ENCODE results near the gene GAS6.

The GAS6 gene

GRCh38 chr13:113822266-113822665, 41.6 kb downstream of the GAS6 start:
- H3K27ac Mint-ChIP-seq = no peak overlapping the region
- no peaks in the 10 kb centered on the region for H3K27me3 Mint-ChIP-seq (ENCODE audit: low read depth)
- H3K4me1 Mint-ChIP-seq (ENCODE audit: low read depth) = peaks cover 2% of the 10 kb centered on the region
- H3K4me3 Mint-ChIP-seq = no peak overlapping the region
- H3K9me3 Mint-ChIP-seq = no peaks in the 10 kb centered on the region
- H3K36me3 Mint-ChIP-seq (ENCODE audit: low read depth) = no peaks in the 10 kb centered on the region

- Mint-ChIP-seq H3K4me3 (no peak overlapping the region), H3K4me1 (ENCODE audit: low read depth) (peaks cover 4% of the 10 kb centered on the region), H3K9me3 (no peaks in the 10 kb centered on the region), H3K27ac (no peak overlapping the region), H3K36me3 (ENCODE audit: low read depth) (peaks cover 1% of the 10 kb centered on the region), H3K27me3 (ENCODE audit: low read depth) (no peaks in the 10 kb centered on the region)
Measured at GRCh38 chr13:113821847-113822246, 42.0 kb downstream of the GAS6 start.

GRCh38 chr13:113820813-113821651, 42.8 kb downstream of the GAS6 start:
- Mint-ChIP-seq H3K27ac (no peak overlapping the region), H3K4me3 (no peak overlapping the region), H3K36me3 (ENCODE audit: low read depth) (peaks cover 6% of the 10 kb centered on the region)

DNA sequence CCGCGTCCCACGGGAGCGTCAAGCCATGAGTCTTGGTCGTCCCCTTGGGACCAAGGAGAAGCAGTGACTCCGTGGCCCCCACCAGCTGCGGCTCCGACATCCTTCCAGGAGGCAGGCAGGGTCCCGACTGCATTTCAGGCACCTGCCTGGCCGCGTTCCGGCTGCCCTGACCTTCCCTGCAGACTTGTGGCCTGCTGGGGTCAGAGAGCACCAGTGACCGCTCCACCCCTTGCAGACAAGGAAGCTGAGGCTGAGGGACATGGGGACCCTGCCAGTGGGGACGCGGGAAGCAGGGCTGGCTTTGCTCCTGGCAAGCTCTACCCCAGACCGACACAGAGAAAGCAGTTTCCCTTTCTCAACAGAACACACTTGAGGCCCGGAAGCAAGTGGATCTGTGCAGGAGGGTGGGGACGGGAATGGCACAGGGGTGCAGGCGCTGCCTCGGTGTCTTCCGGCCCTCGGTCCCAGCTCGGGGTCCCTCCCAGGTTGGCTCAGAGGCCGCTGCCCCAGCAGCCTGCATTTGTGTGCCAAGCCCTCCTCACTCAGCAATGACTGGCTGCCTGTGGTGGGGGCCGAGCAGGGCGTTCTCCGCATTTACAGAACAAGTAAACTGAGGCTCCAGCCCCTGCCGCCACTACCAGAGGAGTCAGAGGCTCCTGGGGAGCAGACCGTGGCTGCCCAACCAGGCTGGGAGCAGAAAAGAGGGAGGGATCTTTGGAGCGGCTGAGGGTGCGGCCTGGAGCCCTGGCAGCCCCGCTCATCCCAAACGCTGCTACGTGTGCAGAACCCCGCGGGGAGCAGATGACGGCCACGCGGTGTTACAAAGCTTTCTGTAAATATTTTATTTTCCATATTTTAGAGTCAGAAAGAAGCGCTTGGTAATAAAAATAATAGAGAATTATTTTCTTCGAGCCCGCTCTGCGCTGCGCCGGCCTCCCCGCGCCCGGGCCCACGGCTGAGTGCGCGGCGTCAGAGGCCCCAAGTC, 43.9 kb downstream of the GAS6 start:
- H3K4me1 Mint-ChIP-seq (ENCODE audit: low read depth) = peaks cover 16% of the 10 kb centered on the region
- H3K36me3 Mint-ChIP-seq (ENCODE audit: low read depth) = peaks cover 13% of the 10 kb centered on the region
- H3K27ac Mint-ChIP-seq = no peak overlapping the region
- H3K9me3 Mint-ChIP-seq = no peaks in the 10 kb centered on the region
- H3K27me3 Mint-ChIP-seq (ENCODE audit: low read depth) = no peaks in the 10 kb centered on the region
- no peak overlapping the region for H3K4me3 Mint-ChIP-seq

More at GRCh38 chr13:113820813-113821651, 42.8 kb downstream of the GAS6 start:
- Mint-ChIP-seq H3K4me1 (ENCODE audit: low read depth) (peaks cover 9% of the 10 kb centered on the region), H3K27me3 (ENCODE audit: low read depth) (no peaks in the 10 kb centered on the region), H3K9me3 (no peaks in the 10 kb centered on the region)

- no peak overlapping the region for H3K27ac Mint-ChIP-seq
- no peaks in the 10 kb centered on the region for H3K27me3 Mint-ChIP-seq (ENCODE audit: low read depth)
- H3K4me1 Mint-ChIP-seq (ENCODE audit: low read depth) = peaks cover 16% of the 10 kb centered on the region
- H3K4me3 Mint-ChIP-seq = no peak overlapping the region
- peaks cover 13% of the 10 kb centered on the region for H3K36me3 Mint-ChIP-seq (ENCODE audit: low read depth)
- no peaks in the 10 kb centered on the region for H3K9me3 Mint-ChIP-seq
Measured at GRCh38 chr13:113819341-113819730, 44.5 kb downstream of the GAS6 start.

DNA sequence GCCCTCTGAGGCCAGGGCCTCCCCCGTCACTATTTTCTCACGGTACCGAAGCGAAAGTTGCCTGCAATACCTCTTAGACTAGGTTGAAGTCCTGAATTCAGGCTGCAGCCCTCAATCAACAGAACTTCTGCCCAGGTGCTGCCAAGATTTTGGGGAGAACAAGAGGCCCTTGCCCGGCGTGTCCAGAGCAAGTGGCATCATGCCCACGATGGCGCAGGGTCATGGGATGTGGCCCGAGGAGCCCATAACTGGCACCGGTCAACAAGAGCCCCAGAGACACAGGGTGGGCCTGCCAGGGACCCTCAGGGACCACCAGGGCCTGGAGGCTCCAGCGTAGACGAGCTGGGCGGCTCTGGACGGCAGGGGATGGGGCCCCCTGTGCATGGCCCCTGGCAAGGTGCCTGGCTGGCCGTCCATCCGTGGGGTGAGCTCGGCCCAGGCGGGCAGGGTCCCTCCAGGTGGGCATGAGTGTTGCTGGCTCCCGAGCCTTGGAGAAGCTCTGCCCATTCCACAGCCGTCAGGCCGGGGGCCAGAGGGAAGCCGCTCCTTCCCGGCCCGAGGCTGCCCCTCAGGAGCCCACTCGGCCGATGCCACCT, 45.1 kb downstream of the GAS6 start:
- no peak overlapping the region for H3K27ac Mint-ChIP-seq
- H3K27me3 Mint-ChIP-seq (ENCODE audit: low read depth) = no peaks in the 10 kb centered on the region
- no peaks in the 10 kb centered on the region for H3K9me3 Mint-ChIP-seq
- H3K4me3 Mint-ChIP-seq = no peak overlapping the region
- H3K4me1 Mint-ChIP-seq (ENCODE audit: low read depth) = peaks cover 16% of the 10 kb centered on the region
- H3K36me3 Mint-ChIP-seq (ENCODE audit: low read depth) = peaks cover 13% of the 10 kb centered on the region

- Mint-ChIP-seq H3K4me3 (no peak overlapping the region), H3K9me3 (no peaks in the 10 kb centered on the region), H3K4me1 (ENCODE audit: low read depth) (peaks cover 16% of the 10 kb centered on the region), H3K27ac (no peak overlapping the region), H3K27me3 (ENCODE audit: low read depth) (no peaks in the 10 kb centered on the region), H3K36me3 (ENCODE audit: low read depth) (peaks cover 13% of the 10 kb centered on the region)
Measured at GRCh38 chr13:113817860-113818691, 45.8 kb downstream of the GAS6 start.

- no peaks in the 10 kb centered on the region for H3K9me3 Mint-ChIP-seq
- peaks cover 16% of the 10 kb centered on the region for H3K4me1 Mint-ChIP-seq (ENCODE audit: low read depth)
- no peaks in the 10 kb centered on the region for H3K27me3 Mint-ChIP-seq (ENCODE audit: low read depth)
- peak overlapping the region; percentile 80 for H3K27ac Mint-ChIP-seq
- peak overlapping the region; percentile 95 for H3K4me3 Mint-ChIP-seq
- peaks cover 13% of the 10 kb centered on the region for H3K36me3 Mint-ChIP-seq (ENCODE audit: low read depth)
Measured at GRCh38 chr13:113816946-113817859, 46.7 kb downstream of the GAS6 start.

GRCh38 chr13:113816254-113816929, 47.5 kb downstream of the GAS6 start:
- peaks cover 13% of the 10 kb centered on the region for H3K36me3 Mint-ChIP-seq (ENCODE audit: low read depth)
- H3K4me1 Mint-ChIP-seq (ENCODE audit: low read depth) = peaks cover 16% of the 10 kb centered on the region
- peak overlapping the region; percentile 95 for H3K4me3 Mint-ChIP-seq
- H3K9me3 Mint-ChIP-seq = no peaks in the 10 kb centered on the region
- H3K27ac Mint-ChIP-seq = peak overlapping the region; percentile 84
- H3K27me3 Mint-ChIP-seq (ENCODE audit: low read depth) = no peaks in the 10 kb centered on the region

- Mint-ChIP-seq H3K27me3 (ENCODE audit: low read depth) (no peaks in the 10 kb centered on the region), H3K36me3 (ENCODE audit: low read depth) (peaks cover 13% of the 10 kb centered on the region), H3K4me1 (ENCODE audit: low read depth) (peaks cover 16% of the 10 kb centered on the region)
Measured at GRCh38 chr13:113815151-113816058, 48.5 kb downstream of the GAS6 start.

GRCh38 chr13:113814435-113814821, 49.4 kb downstream of the GAS6 start:
- Mint-ChIP-seq H3K4me1 (ENCODE audit: low read depth) (peaks cover 16% of the 10 kb centered on the region), H3K36me3 (ENCODE audit: low read depth) (peaks cover 13% of the 10 kb centered on the region), H3K27ac (no peak overlapping the region)

More at GRCh38 chr13:113815151-113816058, 48.5 kb downstream of the GAS6 start:
- Mint-ChIP-seq H3K27ac (peak overlapping the region; percentile 84), H3K4me3 (peak overlapping the region; percentile 95), H3K9me3 (peaks cover 1% of the 10 kb centered on the region)

More at GRCh38 chr13:113814435-113814821, 49.4 kb downstream of the GAS6 start:
- Mint-ChIP-seq H3K4me3 (no peak overlapping the region), H3K9me3 (peaks cover 5% of the 10 kb centered on the region), H3K27me3 (ENCODE audit: low read depth) (no peaks in the 10 kb centered on the region)
